Measurements from ENCODE around the gene EXOC1L.

Gene EXOC1L

DNA sequence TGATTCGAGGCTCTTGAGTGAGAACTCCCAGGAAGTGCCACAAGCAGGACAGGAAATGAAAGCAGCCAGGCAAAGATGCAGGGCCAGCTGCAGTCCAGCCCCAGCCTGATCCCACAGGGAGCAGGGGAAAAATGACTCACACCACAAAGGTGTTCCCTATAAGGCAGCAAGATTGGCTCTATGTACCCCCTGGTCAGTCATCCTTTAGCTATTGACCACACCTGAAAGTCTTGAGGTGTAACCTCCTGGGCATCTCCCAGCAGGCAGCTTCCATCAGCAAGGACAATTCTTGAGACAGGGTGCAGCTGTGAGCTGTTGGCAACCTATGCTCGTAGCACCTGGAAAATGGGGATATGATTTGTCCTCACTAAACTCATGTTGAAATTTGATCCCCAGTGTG lies 27.9 kb upstream of the EXOC1L start:
- no peak for DNase-seq (ENCODE audit: extremely low read depth, insufficient read length)
- Histone ChIP-seq H3K4me3 (replicated peaks; ENCODE audit: low read depth, low read length) (no peak overlapping the region), H3K36me3 (ENCODE audit: control insufficient read depth, insufficient read depth, low read length) (no peaks in the 10 kb centered on the region), H3K27me3 (replicated peaks; ENCODE audit: control insufficient read depth, insufficient read depth, low read length) (no peaks in the 10 kb centered on the region)
- no peak for TF ChIP-seq CTCF (IDR thresholded peaks at IDR 0.05; ENCODE audit: insufficient read depth, low read length, poor library complexity, severe bottlenecking)

DNA sequence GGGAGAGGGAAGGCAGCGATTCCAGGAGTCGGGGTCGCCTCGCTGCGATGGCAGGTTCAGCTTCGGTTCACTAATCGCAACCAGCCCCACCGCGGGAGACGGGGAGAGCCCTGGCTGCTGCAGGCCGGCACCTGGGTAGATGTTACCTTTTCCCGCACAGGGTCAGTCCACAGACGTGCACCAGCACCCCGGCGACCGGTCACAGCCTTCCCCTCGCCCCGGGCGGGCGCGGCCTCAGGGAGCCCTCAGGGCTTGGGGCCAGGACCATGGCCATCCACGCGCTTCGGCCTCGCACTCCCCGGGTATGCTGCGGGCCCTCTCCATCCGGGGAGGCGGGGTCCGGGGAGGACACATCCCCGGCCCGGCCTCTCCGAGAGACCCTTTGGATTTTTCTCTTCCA lies 26.1 kb upstream of the EXOC1L start:
- TF ChIP-seq CTCF (IDR thresholded peaks at IDR 0.05; ENCODE audit: insufficient read depth, low read length, poor library complexity, severe bottlenecking), result no peak

GRCh38 chr4:55794053-55794452 lies 25.5 kb upstream of the EXOC1L start:
- DNase-seq (ENCODE audit: extremely low read depth, insufficient read length), result no peak
- H3K36me3 ChIP-seq (ENCODE audit: control insufficient read depth, insufficient read depth, low read length), result no peaks in the 10 kb centered on the region
- TF ChIP-seq CTCF (IDR thresholded peaks at IDR 0.05; ENCODE audit: insufficient read depth, low read length, poor library complexity, severe bottlenecking), result no peak
- no peaks in the 10 kb centered on the region for H3K27me3 ChIP-seq (replicated peaks; ENCODE audit: control insufficient read depth, insufficient read depth, low read length)
- H3K4me3 ChIP-seq (replicated peaks; ENCODE audit: low read depth, low read length), result no peak overlapping the region

More for the DNA sequence above, 26.1 kb upstream of the EXOC1L start:
- H3K36me3 ChIP-seq (ENCODE audit: control insufficient read depth, insufficient read depth, low read length), result no peaks in the 10 kb centered on the region
- no peak overlapping the region for H3K4me3 ChIP-seq (replicated peaks; ENCODE audit: low read depth, low read length)
- DNase-seq (ENCODE audit: extremely low read depth, insufficient read length), result peak; percentile 1
- H3K27me3 ChIP-seq (replicated peaks; ENCODE audit: control insufficient read depth, insufficient read depth, low read length), result no peaks in the 10 kb centered on the region

- H3K36me3 ChIP-seq (ENCODE audit: control insufficient read depth, insufficient read depth, low read length), result no peaks in the 10 kb centered on the region
- DNase-seq (ENCODE audit: extremely low read depth, insufficient read length), result no peak
- no peaks in the 10 kb centered on the region for H3K27me3 ChIP-seq (replicated peaks; ENCODE audit: control insufficient read depth, insufficient read depth, low read length)
- TF ChIP-seq CTCF (IDR thresholded peaks at IDR 0.05; ENCODE audit: insufficient read depth, low read length, poor library complexity, severe bottlenecking), result no peak
- H3K4me3 ChIP-seq (replicated peaks; ENCODE audit: low read depth, low read length), result no peak overlapping the region
These were observed 24.2 kb upstream of the EXOC1L start for GRCh38 chr4:55795341-55795740.

DNA sequence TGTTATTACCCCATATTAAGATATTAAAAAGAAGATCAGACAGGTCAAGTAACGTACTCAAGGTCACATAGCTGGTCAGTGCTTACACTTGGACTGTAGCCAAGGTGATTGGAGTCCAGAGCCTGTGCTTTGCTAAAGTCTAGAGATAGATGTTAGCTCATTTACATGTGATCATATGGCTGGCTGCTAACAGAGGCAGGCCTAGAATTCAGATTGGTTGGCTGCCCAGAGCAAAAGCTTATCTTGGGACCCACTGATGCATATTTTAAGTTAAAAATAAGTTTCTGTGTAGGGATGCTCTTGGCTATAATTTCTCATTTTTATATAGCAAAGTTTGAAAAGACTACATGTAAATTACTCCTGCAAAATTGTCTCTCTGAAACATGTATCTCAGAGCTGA lies 18.1 kb upstream of the EXOC1L start:
- Histone ChIP-seq H3K4me3 (replicated peaks; ENCODE audit: low read depth, low read length) (no peak overlapping the region), H3K36me3 (ENCODE audit: control insufficient read depth, insufficient read depth, low read length) (no peaks in the 10 kb centered on the region), H3K27me3 (replicated peaks; ENCODE audit: control insufficient read depth, insufficient read depth, low read length) (no peaks in the 10 kb centered on the region)
- DNase-seq (ENCODE audit: extremely low read depth, insufficient read length), result no peak
- TF ChIP-seq CTCF (IDR thresholded peaks at IDR 0.05; ENCODE audit: insufficient read depth, low read length, poor library complexity, severe bottlenecking), result no peak

DNA sequence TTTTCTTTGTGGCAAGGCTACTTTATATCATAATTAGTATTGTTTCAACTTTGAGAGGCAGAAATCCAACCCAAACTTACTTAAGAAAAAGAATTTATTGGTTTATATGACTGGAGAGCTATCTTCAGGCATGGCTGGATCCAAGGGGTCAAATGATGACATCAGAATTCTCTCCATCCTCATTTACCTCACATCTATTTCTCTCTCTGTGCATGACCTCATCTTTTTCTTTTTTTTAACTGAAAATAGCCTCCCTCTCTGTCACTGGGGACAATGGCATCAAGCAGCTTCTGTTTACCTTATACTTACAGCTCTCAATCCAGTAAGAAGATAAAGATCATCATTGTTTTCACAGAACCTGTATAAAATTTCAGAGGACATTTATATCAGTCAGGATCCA lies 12.0 kb upstream of the EXOC1L start:
- Histone ChIP-seq H3K4me3 (replicated peaks; ENCODE audit: low read depth, low read length) (no peak overlapping the region), H3K27me3 (replicated peaks; ENCODE audit: control insufficient read depth, insufficient read depth, low read length) (no peaks in the 10 kb centered on the region), H3K36me3 (ENCODE audit: control insufficient read depth, insufficient read depth, low read length) (no peaks in the 10 kb centered on the region)
- no peak for TF ChIP-seq CTCF (IDR thresholded peaks at IDR 0.05; ENCODE audit: insufficient read depth, low read length, poor library complexity, severe bottlenecking)
- no peak for DNase-seq (ENCODE audit: extremely low read depth, insufficient read length)

Measured in GM06990 (cell line).